OCI-LY3 (cell line): Measurements from ENCODE around the gene TWIST2.

Source experiments
- H2AFZ ChIP-seq: fragments of 200-600, 300-600 bp; shearing (Covaris generic); 2 replicates; pipeline ENCODE4 v1.6.0; 2014; ENCODE audit warnings: antibody characterized with exemption, low read depth, low read length
- H3K27ac ChIP-seq: fragments of 200-600, 300-600 bp; sonication (generic); 2 replicates; pipeline ENCODE4 v1.5.1; 2014; ENCODE audit warnings: mild to moderate bottlenecking, low read length, moderate library complexity, mixed read lengths
- H3K27me3 ChIP-seq: fragments of 200-600, 300-600 bp; sonication (generic); 2 replicates; pipeline ENCODE4 v1.6.1; 2014; ENCODE audit warnings: low read depth, low read length, mixed read lengths
- H3K36me3 ChIP-seq: fragments of 200-600, 300-600 bp; sonication (generic); replicated peaks from 2 replicates; pipeline ENCODE3; 2014; ENCODE audit warnings: low read depth, low read length, mixed read lengths
- H3K4me1 ChIP-seq: fragments of 300-600, 200-600 bp; sonication (generic); 2 replicates; pipeline ENCODE4 v1.6.1; 2014; ENCODE audit warnings: low read length, mixed read lengths
- H3K4me2 ChIP-seq: fragments of 200-600, 300-600 bp; sonication (generic); 2 replicates; pipeline ENCODE4 v1.6.1; 2014; ENCODE audit warnings: low read length, mixed read lengths
- H3K4me3 ChIP-seq: fragments of 300-600, 200-600 bp; sonication (generic); 2 replicates; pipeline ENCODE4 v1.5.1; 2014; ENCODE audit warnings: antibody characterized with exemption, mild to moderate bottlenecking, low read length, moderate library complexity
- H3K79me2 ChIP-seq: fragments of 300-600, 200-600 bp; shearing (Covaris generic); 2 replicates; pipeline ENCODE4 v1.6.1; 2014; ENCODE audit warnings: mild to moderate bottlenecking, low read length, mixed read lengths
- H3K9ac ChIP-seq: fragments of 300-600, 200-600 bp; shearing (Covaris generic); 2 replicates; pipeline ENCODE4 v1.6.0; 2014; ENCODE audit warnings: mild to moderate bottlenecking, low read length, moderate library complexity
- H3K9me3 ChIP-seq: fragments of 200-600, 300-600 bp; shearing (Covaris generic); 2 replicates; pipeline ENCODE4 v1.6.1; 2014; ENCODE audit warnings: low read length, mixed read lengths; ENCODE audit not compliant: insufficient read depth
- H4K20me1 ChIP-seq: fragments of 200-600, 300-600 bp; sonication (generic); 2 replicates; pipeline ENCODE4 v1.6.1; 2016; ENCODE audit warnings: low read length, mixed read lengths; ENCODE audit not compliant: insufficient read depth
- EZH2phosphoT487 ChIP-seq: fragments of 200-600 bp; shearing (Covaris generic); IDR thresholded peaks from 2 replicates; pipeline ENCODE4 v1.6.1; 2018; ENCODE audit warnings: antibody characterized with exemption, mixed run types, low read depth
- TF ChIP-seq, protein P1 (sequence below): fragments of 200-600, 300-600 bp; sonication (generic); IDR thresholded peaks from 2 replicates; pipeline ENCODE4 v1.5.1; 2014; ENCODE audit warnings: antibody characterized with exemption, low read length, low read depth

Gene TWIST2

DNA sequence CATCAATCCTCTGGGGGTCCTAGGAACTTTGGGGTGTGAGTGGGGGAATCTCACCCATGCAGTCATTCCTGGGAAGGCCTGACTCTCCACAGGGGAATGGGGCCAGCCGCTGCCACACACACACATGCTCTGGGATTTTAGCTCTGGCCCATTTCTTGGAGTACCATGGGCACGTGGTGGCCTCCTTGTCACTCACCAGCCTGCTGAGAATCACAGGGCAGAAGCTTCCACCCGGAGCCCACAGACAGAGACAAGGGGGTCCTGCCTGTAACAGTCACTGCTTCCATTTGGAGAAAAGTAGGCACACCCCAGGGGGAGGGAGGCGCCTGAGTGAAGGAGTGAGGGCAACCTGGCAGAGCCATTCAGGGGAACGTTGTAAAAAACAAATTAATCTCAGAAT lies 48.8 kb downstream of the TWIST2 start:
- Histone ChIP-seq H3K36me3 (no peaks in the 10 kb centered on the region), H4K20me1 (no peaks in the 10 kb centered on the region), H3K9ac (no peak overlapping the region), H3K79me2 (no peaks in the 10 kb centered on the region), H3K4me3 (no peak overlapping the region), H3K4me1 (no peaks in the 10 kb centered on the region), H2AFZ (no peak overlapping the region), H3K9me3 (no peaks in the 10 kb centered on the region), H3K27me3 (no peaks in the 10 kb centered on the region), H3K4me2 (no peak overlapping the region), H3K27ac (no peak overlapping the region)
- TF ChIP-seq, protein P1, sequence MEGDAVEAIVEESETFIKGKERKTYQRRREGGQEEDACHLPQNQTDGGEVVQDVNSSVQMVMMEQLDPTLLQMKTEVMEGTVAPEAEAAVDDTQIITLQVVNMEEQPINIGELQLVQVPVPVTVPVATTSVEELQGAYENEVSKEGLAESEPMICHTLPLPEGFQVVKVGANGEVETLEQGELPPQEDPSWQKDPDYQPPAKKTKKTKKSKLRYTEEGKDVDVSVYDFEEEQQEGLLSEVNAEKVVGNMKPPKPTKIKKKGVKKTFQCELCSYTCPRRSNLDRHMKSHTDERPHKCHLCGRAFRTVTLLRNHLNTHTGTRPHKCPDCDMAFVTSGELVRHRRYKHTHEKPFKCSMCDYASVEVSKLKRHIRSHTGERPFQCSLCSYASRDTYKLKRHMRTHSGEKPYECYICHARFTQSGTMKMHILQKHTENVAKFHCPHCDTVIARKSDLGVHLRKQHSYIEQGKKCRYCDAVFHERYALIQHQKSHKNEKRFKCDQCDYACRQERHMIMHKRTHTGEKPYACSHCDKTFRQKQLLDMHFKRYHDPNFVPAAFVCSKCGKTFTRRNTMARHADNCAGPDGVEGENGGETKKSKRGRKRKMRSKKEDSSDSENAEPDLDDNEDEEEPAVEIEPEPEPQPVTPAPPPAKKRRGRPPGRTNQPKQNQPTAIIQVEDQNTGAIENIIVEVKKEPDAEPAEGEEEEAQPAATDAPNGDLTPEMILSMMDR, result no peak
- no peak for TF ChIP-seq EZH2phosphoT487

DNA sequence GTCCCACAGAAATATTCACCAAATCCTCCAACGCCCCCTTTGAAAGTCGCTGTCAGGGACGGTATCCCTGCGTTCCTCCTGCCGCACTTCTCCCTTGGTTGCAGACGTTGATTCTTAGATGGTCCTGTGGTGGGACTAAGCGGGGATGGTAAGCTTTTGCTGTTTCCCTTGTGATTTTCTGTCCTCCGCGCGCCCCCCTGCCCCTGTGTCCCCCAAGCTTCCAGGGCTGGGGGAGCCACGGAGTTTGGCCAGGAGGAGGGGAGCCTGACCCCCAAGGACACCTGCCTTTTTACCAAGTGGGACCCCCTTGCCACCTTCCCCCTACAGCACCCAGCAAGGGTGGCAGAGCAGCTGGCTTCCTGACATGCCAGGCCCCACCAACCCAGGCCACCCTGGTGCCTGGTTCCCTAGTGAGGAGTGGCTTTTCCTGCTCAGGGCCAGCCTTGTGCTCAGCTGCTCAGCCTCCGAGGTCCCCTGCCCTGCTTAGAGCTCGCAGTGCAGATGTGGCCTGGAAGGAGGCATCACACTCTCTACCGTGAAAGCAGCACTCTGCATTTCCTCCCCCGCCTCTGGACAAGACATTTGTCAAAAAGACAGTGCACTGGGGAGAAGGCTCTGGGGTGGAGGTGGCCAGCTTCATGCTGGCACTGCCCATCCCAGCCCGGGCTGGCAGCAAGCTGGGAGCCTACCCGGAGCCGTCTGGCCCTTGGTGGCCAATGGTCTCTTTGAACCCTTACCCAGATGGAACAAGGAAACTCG lies 49.4 kb downstream of the TWIST2 start:
- Histone ChIP-seq H3K4me1 (no peaks in the 10 kb centered on the region), H3K9ac (no peak overlapping the region), H3K4me2 (no peak overlapping the region), H3K27me3 (no peaks in the 10 kb centered on the region), H4K20me1 (no peaks in the 10 kb centered on the region), H3K27ac (no peak overlapping the region), H3K79me2 (no peaks in the 10 kb centered on the region), H3K9me3 (no peaks in the 10 kb centered on the region), H2AFZ (no peak overlapping the region), H3K36me3 (no peaks in the 10 kb centered on the region), H3K4me3 (no peak overlapping the region)
- TF ChIP-seq, protein P1, result no peak
- TF ChIP-seq EZH2phosphoT487, result no peak

DNA sequence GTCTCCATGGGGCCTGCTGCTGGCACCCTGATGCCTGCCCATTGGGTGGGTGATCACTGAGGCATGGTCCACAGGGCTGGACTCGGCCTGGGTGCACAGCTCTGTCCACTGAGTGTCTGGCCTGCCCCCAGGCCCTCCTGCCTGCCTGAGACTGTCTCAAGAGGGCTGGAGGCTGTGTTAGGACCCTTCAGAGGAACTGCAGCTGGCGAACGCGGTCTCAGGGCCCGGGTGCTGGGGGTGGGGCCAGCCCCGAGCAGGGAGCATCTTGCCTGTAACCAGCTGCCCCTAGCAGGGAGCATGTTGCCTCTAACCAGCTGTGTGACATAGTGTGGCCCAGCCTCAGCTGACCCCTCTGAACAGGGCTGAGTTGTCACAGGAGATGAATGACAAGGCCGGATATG lies 50.0 kb downstream of the TWIST2 start:
- no peak overlapping the region for H2AFZ ChIP-seq
- H3K27me3 ChIP-seq, result no peaks in the 10 kb centered on the region
- H3K4me1 ChIP-seq, result no peaks in the 10 kb centered on the region
- H3K27ac ChIP-seq, result no peak overlapping the region
- no peak overlapping the region for H3K4me3 ChIP-seq
- H4K20me1 ChIP-seq, result no peaks in the 10 kb centered on the region
- no peaks in the 10 kb centered on the region for H3K79me2 ChIP-seq
- no peak for TF ChIP-seq EZH2phosphoT487
- TF ChIP-seq, protein P1, result no peak
- no peak overlapping the region for H3K9ac ChIP-seq
- no peaks in the 10 kb centered on the region for H3K9me3 ChIP-seq
- H3K4me2 ChIP-seq, result no peak overlapping the region
- no peaks in the 10 kb centered on the region for H3K36me3 ChIP-seq

DNA sequence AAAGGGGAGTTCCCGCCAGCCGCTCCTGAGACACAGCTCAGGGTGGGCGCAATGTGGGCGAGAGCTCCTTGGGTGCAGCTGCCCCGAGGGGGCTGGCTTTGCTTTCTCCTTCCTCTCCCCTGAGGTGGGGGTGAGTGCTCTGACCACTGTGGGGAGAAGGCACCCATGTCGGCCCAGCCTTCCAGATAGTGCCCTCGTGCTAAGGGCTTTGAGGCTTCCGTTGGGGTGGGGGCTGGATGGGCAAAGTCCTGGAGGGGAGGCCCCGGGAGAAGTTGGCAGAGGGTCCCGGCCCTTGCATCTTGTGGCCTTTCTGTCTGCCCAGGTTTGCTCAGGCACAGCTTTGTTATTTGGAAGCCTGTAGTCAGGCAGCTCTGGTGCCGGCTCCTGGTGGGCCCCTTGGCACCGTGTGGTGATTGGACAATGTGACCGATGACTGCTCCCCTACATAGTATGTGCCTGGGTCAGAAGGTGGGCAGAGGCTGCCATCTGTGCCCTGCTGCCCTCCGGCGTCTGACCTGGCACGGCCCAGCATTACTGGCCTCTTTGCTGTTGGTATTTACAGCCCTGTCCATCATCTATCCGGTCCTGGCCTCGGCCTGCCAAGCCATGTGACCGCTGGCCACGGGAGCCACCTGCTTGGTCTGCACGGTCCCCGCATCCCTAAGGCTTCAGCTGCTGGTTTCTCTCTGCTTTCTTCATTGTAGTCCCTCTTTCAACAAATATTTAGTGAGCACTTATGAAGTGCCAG lies 50.8 kb downstream of the TWIST2 start:
- Histone ChIP-seq H3K79me2 (no peaks in the 10 kb centered on the region), H3K27me3 (no peaks in the 10 kb centered on the region), H3K4me3 (no peak overlapping the region), H3K4me1 (no peaks in the 10 kb centered on the region), H3K9me3 (no peaks in the 10 kb centered on the region), H3K4me2 (no peak overlapping the region), H2AFZ (no peak overlapping the region), H3K9ac (no peak overlapping the region), H3K27ac (no peak overlapping the region), H3K36me3 (no peaks in the 10 kb centered on the region), H4K20me1 (no peaks in the 10 kb centered on the region)
- TF ChIP-seq, protein P1, result no peak
- TF ChIP-seq EZH2phosphoT487, result no peak
